NCI-H187 treated with DMSO at 0.1 percent for 48 hours (cell line): ENCODE data around the gene POU5F2.

Experiments used
- DNase-seq: peaks from one replicate; lab custom pipeline; 2025; lab: John Stamatoyannopoulos, UW

POU5F2 gene

DNA sequence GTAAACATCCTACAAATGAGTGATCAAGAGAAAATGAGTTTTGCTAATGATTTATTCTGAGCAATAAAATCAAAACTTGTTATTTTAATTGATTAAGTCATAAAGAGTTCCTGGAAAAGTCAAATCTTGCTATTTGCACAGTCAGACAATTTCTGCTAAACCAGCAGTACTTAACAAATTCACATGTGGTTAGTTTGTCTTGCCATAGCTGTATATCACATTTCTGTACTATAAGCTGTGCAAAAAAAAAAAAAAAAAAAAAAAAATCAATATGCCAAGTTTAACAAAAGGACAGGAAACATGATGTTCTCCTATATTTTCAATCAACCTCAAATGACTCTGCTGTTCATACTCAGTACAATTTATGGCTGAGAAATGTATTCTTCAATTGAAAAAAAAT is 24.9 kb downstream of the POU5F2 start:
- no peak for DNase-seq

GRCh38 chr5:93715761-93716160 is 25.6 kb downstream of the POU5F2 start:
- no peak for DNase-seq

DNA sequence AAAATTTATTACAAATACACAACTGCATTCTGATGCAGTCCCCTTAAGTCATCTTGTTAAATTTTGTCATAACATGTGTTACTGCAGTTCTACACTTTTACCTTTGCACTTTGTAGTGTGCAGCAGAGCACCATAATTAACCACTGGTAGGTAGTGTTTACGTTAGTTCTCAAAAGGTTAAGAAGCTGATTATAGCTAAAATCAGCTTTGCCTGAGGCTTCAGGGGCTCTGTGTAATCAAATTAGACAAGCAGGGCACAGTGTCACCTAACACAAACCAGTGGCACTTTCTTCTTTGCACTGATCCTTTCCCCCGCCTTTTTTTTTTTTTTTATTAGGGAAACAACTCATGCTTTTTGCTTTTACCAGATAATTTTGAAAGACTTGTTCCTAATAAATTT is 26.1 kb downstream of the POU5F2 start:
- no peak for DNase-seq

GRCh38 chr5:93708442-93708841 is 33.0 kb downstream of the POU5F2 start:
- DNase-seq, result no peak

- DNase-seq, result no peak
Measured at GRCh38 chr5:93705896-93706295, 35.5 kb downstream of the POU5F2 start.

DNA sequence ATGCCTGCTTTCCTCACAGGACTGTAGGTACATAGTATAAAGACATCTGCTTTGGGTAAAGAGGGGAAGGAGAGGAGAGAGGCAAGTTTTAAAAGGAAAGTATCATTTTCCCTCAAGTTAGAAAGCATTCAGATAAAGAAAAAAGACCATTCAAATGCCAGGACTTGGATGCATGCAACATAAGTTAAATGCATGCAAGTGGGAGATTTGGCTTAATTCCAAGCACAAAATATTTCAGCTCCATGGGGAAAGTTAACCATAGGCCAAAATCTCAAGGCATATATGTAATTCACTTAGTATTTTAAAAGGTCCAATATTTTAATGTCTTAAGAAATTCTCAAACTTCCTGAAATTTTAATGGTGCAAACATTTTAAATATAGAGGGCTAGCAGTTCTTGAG is 36.4 kb downstream of the POU5F2 start:
- no peak for DNase-seq

GRCh38 chr5:93691997-93692396 is 49.4 kb downstream of the POU5F2 start:
- no peak for DNase-seq
